MCF 10A (cell line): ENCODE measurements around the gene HOXC4. TPM values are rescaled to one million over a fixed set of nuclear protein-coding genes. Genes with fewer than 3 reads are reported as not detected.

ENCODE experiments used
- BruUV-seq: library from RNA; stranded (reverse); fragments of 400-500 nt; replicated peaks from 2 replicates; lab custom pipeline; 2021; lab: Mats Ljungman, UMichigan
- CTCF ChIA-PET: fragments of 300-600 bp; sonication (Branson Sonifier 250); formaldehyde crosslinking; extraction: SDS; loops from one replicate; lab custom pipeline; 2021; ENCODE audit warnings: antibody characterized with exemption, inconsistent platforms; lab: Yijun Ruan, JAX
- POLR2A ChIA-PET: fragments of 300-600, 350-650 bp; sonication (Branson Sonifier 250); formaldehyde crosslinking; extraction: SDS; loops from one replicate; lab custom pipeline; 2020; ENCODE audit warnings: antibody characterized with exemption, inconsistent platforms; lab: Yijun Ruan, JAX
- DNase-seq: peaks from one replicate; pipeline ENCODE4 v3.0.0-alpha.2; 2018; ENCODE audit not compliant: unreplicated experiment
- H3K27ac Mint-ChIP-seq: one replicate; pipeline ENCODE4 v1.8.0; 2022; ENCODE audit warnings: mild to moderate bottlenecking, low read depth, mixed read lengths; ENCODE audit not compliant: unreplicated experiment
- H3K27me3 Mint-ChIP-seq: one replicate; pipeline ENCODE4 v1.8.0; 2022; ENCODE audit warnings: mixed read lengths; ENCODE audit not compliant: insufficient read depth, unreplicated experiment
- H3K36me3 Mint-ChIP-seq: one replicate; pipeline ENCODE4 v1.8.0; 2022; ENCODE audit warnings: mild to moderate bottlenecking, moderate library complexity, mixed read lengths; ENCODE audit not compliant: insufficient read depth, unreplicated experiment
- H3K4me1 Mint-ChIP-seq: one replicate; pipeline ENCODE4 v1.8.0; 2022; ENCODE audit warnings: mixed read lengths; ENCODE audit not compliant: insufficient read depth, unreplicated experiment
- H3K4me3 Mint-ChIP-seq: one replicate; pipeline ENCODE4 v1.8.0; 2022; ENCODE audit warnings: mild to moderate bottlenecking, moderate library complexity, mixed read lengths; ENCODE audit not compliant: unreplicated experiment
- H3K9me3 Mint-ChIP-seq: one replicate; pipeline ENCODE4 v1.8.0; 2022; ENCODE audit warnings: mixed read lengths; ENCODE audit not compliant: unreplicated experiment
- CTCF ChIP-seq: fragments of 200-600 bp; IDR thresholded peaks from one replicate; pipeline ENCODE4 v1.8.0; 2022; ENCODE audit warnings: antibody characterized with exemption, mild to moderate bottlenecking; ENCODE audit not compliant: unreplicated experiment
- intact Hi-C: fragments of 100-400 bp; cut with micrococcal nuclease; formaldehyde crosslinking; loops from 2 replicates; pipeline ENCODE4 v1.14.1; 2022
- total RNA-seq: library from RNA; stranded (reverse); gene quantifications from 2 replicates; pipeline ENCODE4 v1.2.3, GENCODE V29; 2022

HOXC4 gene
- total RNA-seq, 1 experiment from 2014 or later, result 1.7 TPM

GRCh38 chr12:54007538-54008259 is 45.9 kb upstream of the HOXC4 start:
- DNase-seq, result no peak
- H3K4me1 Mint-ChIP-seq, result peaks cover 16% of the 10 kb centered on the region
- ChIA-PET POLR2A (interaction anchor here (0.5 to 3.1 kb wide), 9 partner anchors 8 to 263 kb away, joined by 3 to 22 read pairs (median 5); partner anchors contain the start of genes HOXC5 and HOXC9), CTCF (interaction anchor here (0.5 to 12.4 kb wide), 15 partner anchors 10 to 242 kb away, joined by 3 to 200 read pairs (median 5); partner anchors contain the start of genes HOXC5, HOXC6 and SMUG1)
- H3K4me3 Mint-ChIP-seq, result no peak overlapping the region
- no peak overlapping the region for H3K27ac Mint-ChIP-seq
- BruUV-seq, result no TSS peak
- H3K9me3 Mint-ChIP-seq, result no peaks in the 10 kb centered on the region
- H3K27me3 Mint-ChIP-seq, result no peaks in the 10 kb centered on the region
- no peak for TF ChIP-seq CTCF
- intact Hi-C loops, result loop anchor here (10.0 kb wide), 1 partner anchor 357 kb away; the partner anchor contains the start of gene GPR84
- H3K36me3 Mint-ChIP-seq, result peaks cover 7% of the 10 kb centered on the region

GRCh38 chr12:54008260-54008552 is 45.4 kb upstream of the HOXC4 start:
- Mint-ChIP-seq H3K4me1 (peaks cover 16% of the 10 kb centered on the region), H3K9me3 (no peaks in the 10 kb centered on the region), H3K4me3 (peak overlapping the region; percentile 75), H3K27ac (no peak overlapping the region), H3K27me3 (no peaks in the 10 kb centered on the region), H3K36me3 (peaks cover 2% of the 10 kb centered on the region)
- intact Hi-C loops, result loop anchor here (10.0 kb wide), 1 partner anchor 357 kb away; the partner anchor contains the start of gene GPR84
- TF ChIP-seq CTCF, result no peak
- BruUV-seq, result no TSS peak
- DNase-seq, result no peak
- CTCF ChIA-PET, result interaction anchor here (0.5 to 12.4 kb wide), 15 partner anchors 9 to 287 kb away, joined by 3 to 200 read pairs (median 8); partner anchors contain the start of genes HOXC5, HOXC6 and SMUG1
- POLR2A ChIA-PET, result interaction anchor here (0.5 to 3.1 kb wide), 12 partner anchors 8 to 263 kb away, joined by 3 to 22 read pairs (median 6); partner anchors contain the start of genes HOXC5, HOXC9 and SMUG1

- peak overlapping the region; percentile 75 for H3K4me3 Mint-ChIP-seq
- ChIA-PET CTCF (interaction anchor here (0.7 to 12.4 kb wide), 15 partner anchors 8 to 1682 kb away, joined by 3 to 200 read pairs (median 10); partner anchors contain the start of genes HOXC5, HOXC6 and SMUG1), POLR2A (interaction anchor here (0.6 to 3.1 kb wide), 19 partner anchors 8 to 349 kb away, joined by 3 to 20 read pairs (median 4); partner anchors contain the start of genes HOXC5, HOXC6, HOXC9 and SMUG1)
- peak overlapping the region; percentile 79 for H3K27ac Mint-ChIP-seq
- intact Hi-C loops, result loop anchor here (10.0 kb wide), 1 partner anchor 355 kb away; the partner anchor contains the start of gene GPR84
- TF ChIP-seq CTCF, result no peak
- DNase-seq, result peak; percentile 47
- H3K27me3 Mint-ChIP-seq, result no peaks in the 10 kb centered on the region
- BruUV-seq, result TSS peak; percentile 49
- H3K36me3 Mint-ChIP-seq, result no peaks in the 10 kb centered on the region
- H3K9me3 Mint-ChIP-seq, result no peaks in the 10 kb centered on the region
- peaks cover 22% of the 10 kb centered on the region for H3K4me1 Mint-ChIP-seq
Measured at GRCh38 chr12:54009171-54010052, 44.2 kb upstream of the HOXC4 start.
